Dedifferentiated amniotic fluid mesenchymal stem cell (primary cell): Measurements from ENCODE around the gene BMAL1.

Experiments used
- DNase-seq: peaks from one replicate; pipeline ENCODE4 v3.0.0-alpha.2; 2016; ENCODE audit errors: extremely low spot score

BMAL1 gene

DNA sequence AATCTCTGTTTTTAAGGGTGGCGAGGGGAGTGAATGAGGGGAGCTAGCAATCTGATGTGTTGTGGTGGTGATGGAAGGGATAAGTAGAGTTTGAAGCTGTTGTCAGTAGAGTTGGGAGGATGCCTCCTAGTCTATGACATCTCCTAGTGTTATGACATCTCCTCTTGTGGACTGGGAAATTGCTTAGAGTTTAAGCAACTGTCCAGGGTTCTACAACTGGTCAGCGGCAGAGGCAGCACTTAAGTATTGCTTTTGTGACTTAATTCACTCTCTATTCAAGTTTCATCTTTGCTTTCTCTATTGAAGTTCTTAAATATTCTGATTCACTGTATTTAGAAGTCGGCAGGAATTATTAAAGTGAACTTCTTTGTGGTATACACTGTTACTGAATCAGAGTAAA is 13.8 kb downstream of the BMAL1 start:
- no peak for DNase-seq

DNA sequence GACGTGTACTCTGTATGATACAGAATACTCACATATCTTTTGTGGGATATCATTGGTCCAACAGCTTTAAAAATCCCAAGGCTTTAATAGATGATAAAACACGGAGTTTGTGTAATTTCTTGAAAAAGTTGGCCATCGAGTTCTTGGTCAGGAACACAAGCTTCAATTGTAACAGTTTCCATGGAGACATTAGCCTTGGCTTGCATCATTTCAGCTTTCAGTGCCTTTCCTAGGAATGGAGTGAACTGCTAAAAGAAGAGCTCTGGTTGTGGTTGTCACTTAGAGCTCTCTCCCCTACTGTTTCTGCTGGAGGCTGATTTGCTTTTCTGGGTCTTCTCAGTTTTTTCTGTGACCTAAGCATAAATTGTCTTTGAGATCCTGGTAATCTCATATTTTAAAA is 14.2 kb downstream of the BMAL1 start:
- DNase-seq, result peak; percentile 27

DNA sequence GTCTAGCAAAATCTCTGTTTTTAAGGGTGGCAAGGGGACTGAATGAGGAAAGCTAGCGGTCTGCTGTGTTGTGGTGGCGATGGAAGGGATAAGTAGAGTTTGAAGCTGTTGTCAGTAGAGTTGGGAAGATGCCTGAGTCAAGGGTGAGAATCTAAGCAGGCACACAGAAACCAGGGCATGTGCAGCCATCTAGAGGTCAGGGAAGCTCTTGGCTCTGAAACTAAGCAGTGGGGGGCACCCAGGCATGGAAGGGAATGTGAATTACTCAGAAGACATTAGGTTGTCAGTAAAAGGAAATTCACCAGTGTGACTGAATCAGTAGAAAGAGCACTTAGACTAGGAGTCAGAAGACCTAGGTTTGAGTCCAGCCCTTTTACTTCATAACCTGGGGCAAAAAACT is 15.4 kb downstream of the BMAL1 start:
- DNase-seq, result no peak

DNA sequence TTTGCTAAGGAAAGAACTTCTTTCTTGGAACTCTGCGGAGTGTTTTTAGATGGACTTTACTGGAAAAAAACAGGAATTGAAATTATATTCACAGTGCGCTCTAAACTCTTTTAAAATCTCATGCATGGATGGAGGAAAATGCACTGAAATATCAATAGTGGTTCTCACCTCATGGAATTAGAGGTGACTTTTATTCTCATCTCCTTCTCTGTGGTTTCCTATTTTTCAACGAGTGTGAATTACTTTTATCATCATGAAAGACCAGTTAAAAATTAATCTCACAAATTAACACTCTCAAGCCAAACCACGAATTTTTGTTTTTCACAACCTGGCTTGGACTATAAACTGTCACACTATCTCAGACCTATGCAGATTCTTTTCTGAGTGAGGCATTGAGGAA is 16.6 kb downstream of the BMAL1 start:
- DNase-seq, result no peak

DNA sequence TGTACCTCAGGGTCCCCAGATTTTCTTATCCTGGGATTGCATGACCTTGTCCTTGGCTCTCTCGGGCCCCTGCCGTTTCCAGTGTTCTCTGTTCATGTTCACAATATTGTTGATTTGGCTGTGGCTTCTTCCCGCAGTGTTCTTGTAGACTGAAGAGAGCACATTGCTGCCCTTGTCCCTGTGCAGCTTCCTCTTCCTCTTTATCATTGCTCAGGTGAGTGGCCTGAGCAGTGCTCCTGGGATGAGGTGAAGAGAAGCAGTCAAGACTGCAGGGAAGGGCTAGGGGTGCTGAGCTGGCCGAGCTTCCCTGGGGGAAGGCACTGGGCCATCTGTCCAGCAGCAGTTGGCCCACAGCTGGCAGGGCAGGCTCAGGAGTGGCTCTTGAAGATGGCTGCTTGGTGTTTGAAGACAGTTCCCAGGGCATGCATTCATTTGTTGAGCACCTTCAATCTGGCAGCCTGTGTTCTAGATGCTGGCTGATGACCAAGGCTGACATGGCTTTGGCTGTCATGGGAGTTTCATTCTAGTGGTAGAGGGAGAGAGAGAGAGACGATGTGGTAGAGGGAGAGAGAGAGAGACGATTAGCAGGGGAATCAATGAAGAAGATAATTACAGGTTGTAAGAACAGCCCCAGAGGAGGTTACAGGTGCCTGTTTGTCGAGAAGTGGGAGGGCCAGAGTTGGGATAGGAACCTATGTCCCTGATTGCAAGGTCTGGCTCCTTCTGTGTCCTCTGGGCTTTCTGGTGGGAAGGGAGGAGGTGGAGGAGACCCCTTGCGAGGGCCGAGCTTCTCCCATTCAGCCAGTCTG is 17.4 kb downstream of the BMAL1 start:
- no peak for DNase-seq

DNA sequence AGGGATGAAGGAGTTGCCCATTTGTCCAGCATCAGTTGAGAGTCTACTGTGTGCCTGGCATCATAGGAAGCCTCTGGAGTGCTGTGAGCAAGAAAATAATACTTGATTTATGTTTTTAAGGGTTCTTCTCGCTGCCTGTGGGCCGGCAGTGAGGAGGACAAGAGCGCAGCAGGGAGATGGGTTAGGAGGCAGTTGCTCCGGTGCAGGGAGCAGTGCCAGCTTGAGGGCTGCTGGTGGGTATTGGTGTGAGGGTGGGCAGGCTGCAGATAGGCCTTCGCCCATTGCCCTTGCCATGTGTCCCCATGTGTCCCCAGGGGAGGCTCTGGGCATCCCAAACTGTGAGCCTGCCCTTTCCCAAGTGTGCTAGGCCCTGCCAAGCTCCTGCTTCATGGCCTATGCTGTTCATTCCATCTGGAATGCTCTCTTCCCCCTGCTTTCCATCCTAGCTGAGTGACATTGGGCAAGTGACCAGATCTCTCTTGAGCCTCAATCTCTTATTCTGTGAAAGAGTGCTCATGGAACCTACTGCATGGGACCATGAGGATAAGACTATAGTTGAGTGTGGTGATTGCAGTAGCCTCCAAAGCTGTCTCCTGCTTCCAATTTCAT is 19.8 kb downstream of the BMAL1 start:
- no peak for DNase-seq

DNA sequence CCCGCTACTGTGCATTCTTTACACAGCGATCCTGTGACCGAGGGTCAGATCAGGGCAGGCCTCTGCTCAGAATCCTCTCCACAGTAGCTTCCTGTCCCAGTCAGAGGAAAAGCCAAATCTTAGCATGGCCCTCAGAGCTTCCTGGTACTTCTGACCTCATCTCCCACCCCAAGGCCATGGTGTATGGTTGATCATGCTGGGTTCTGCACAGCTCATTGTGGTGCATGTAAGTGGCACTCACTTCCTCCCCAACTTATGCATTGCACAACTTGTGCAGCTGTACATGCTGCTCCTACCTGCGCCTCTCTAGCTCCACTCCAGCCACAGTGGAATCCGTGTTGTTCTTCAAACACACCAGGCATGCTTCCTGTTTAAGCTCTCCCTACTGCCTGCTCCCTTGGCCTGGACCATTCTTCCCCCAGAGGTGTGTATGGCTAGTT is 20.3 kb downstream of the BMAL1 start:
- no peak for DNase-seq

DNA sequence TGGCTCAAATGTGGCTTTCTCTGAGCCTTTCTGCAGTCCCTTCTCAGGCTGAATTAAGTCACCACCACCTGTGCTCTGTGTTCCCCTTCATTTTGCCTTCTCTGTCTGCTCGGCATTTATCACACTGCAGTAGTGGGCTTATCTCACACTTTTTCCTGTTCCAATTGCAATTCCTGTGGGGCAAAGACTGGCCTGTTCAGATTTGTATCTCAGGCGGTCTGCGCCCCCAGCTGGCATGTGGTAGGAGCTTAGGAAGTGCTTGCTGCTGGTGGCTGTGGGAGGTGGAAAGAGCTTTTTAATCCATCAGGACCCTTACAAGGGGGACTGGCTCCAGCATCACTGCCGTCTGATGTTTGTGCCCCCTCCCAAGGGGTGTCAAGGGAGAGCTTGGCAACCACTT is 21.2 kb downstream of the BMAL1 start:
- DNase-seq, result no peak

DNA sequence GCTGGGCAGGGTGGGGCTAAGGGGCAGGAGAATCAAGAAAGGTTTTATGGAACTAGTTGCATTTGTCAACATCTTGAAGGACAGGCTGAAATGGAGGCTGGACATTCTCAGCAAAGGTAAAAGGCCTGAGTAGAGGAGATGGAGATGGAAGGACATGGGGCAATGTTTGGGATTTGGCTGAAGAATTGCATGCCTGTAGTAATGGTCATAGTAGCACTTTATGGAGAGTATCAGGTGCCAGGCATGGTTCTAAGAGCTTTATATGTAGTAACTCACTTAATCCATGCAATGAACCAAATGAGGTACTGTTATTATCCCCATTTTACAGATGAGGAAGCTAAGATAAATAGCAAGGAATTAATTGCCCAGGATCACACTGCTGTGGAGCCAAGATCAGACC is 23.9 kb downstream of the BMAL1 start:
- no peak for DNase-seq

DNA sequence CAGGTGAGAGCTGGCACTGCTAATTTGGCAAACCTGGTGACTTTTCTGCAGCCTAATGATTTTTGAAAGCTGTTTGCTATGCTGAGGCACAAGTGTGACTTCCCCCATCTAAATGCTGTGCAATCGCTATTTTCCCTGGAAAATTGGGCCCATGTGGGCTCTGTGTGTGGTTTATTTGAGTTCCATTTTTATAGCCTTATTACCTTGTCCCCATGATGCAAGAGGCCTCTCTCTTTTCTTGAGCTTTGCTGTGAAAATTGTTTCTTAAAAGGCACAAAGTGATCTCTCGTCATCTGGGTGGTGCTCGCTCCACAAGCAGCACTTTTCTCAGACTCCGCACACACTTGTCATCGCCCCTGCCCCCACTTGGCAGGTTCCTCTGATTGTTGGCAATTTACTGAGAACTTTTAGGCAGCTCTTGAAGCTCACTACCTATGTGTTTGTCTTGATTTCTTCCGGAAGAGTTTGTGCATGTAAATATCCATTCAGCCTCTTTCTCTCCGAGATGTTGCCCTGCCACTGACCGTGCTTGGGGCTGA is 24.9 kb downstream of the BMAL1 start:
- no peak for DNase-seq

DNA sequence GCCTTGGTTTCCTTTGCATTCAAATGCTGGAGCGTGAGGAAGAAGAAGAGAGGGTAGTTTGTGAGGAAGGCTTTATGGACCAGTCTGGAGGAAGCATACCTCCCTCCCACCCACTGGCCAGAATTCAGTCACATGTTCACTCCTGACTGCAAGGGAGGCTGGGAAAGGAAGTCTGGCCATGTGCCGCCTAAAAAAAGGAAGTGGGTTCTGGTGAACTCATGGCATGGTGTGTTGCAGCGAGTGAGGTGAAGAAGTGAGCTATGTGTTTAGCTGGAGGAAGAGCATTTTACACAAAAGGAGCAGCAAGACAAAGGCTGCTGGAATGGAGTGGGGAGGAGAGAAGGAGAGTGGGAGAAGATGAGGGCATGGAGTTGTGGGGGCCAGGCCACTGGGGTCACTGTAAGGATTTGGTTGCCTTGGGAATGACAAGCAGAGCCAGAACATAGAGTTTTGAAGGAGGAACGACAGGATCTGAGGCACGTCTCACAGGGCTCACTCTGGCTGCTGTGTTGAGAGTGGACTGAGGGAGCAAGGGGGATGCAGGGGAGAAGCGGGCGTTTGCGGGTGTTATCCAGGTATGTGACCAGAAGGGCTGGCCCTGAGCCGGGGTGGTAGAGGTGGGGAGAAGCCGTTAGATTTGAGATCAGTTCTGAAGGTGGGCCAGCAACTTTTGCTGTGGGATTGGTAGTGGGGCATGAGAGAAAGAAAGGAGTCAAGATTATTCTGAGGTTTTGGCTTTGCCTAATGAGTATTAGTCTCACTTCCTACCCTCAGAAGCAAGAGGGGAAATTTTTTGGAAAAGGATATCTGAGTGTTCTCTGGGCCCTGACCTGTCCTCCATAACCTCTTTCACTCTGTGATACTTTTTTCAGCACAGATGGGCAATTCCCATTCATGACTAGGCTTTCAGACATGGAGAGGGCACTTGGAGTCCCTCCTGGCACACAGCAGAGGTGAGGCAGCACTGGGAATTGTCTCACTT is 26.4 kb downstream of the BMAL1 start:
- DNase-seq, result no peak

DNA sequence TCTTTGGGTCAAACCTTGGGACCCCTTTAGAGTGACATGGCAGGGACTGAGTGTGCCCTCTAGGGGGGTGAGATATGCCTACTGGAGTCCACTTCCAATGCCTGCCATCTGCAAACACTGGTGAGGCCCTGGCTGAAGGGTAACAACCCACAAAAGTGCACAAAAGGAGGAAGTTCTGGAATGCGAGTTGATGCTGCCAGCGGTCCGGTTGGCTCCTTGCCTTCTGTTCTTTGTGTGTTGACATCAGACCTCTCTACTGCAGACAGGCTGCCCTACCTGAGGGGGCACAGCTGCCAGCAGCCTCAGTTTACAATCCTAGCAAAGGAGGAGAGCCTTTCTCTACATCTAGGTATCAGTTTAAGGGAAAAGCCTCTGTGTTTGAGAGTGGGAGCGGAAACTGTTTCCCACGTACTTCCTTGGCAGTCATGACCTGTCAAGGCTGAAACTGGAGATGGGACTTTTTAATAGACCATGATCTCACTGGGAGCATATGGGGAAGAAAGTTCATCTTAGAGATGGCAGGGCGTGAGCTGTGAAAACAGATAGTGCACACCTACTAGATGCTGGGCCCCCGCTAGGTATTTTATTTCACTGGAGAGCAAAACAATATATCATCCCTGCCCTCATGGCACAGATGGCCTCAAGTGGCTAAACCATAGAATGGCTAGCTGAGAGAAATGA is 27.2 kb downstream of the BMAL1 start:
- no peak for DNase-seq

DNA sequence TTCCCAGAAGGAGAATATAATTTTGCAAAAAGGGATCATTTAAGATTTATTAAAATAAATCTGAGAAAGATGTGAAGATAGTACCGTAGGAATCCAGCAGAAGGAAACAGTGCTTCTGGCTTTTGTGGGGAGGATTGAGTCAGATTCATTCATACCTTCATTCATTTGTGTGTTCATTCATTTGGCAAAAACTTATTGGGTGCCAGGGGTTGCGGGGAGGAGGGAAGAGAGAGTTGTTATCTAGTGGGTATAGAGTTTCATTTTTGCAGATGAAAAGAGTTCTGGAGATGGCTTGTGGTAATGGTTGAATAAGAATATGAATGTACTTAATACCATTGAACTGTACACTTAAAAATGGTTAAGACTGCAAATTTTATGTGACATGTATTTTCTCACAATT is 31.1 kb downstream of the BMAL1 start:
- DNase-seq, result no peak

DNA sequence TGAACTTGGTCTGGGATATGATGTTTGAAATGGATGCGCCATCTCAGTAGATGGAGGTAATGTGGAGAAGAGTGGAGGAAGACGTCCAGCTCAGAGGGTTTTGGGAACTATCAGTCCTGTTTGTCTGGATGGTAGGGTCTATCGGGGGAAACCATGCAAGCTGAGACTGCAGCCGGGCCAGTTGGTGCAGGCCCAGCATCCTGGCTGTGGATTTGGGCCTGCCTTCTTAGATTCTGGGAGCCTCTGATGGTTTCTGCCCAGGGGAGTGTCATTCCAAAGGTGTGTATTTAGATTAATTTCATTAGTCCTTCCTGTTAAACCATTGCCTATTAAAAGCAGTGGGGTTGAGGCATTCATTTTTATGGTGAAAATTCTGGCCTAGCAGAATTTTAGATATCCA is 31.6 kb downstream of the BMAL1 start:
- no peak for DNase-seq

DNA sequence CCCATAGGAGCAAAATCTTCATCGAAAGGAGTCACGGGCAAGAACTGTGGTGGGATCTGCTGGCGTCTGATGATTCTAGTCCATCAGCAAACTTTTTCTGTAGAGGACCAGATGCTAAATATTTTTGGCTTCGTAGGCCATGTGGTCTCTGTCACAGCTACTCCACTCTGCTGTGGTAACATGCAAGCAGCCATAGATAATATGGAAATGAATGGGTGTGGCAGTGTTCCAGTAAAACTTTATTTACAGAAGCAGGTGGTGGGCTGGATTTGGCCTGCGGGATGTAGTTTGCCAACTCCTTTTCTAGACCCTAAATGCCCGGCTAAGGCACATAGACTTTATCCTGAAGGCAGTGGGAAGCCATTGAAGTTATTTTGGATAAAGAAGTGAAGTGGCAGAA is 32.9 kb downstream of the BMAL1 start:
- no peak for DNase-seq

DNA sequence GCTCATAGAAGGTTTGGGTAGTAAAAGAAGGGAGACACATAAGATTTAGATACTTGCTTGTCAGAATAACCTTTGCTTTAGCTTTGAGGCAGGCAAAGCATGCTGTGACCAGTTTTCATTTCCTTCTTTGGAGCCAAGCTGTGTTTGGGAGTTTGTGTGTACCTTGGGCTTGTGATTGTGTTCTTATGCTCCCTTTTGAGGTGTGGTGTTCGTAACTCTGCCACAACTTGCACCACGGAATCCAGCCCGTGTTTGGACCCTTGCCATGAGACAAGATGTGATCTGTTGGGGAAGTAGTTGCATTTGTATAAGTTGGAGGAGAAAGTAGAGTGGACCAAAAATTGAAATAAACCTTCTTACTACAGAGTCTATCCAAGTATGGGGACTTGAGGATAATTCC is 34.0 kb downstream of the BMAL1 start:
- DNase-seq, result no peak

DNA sequence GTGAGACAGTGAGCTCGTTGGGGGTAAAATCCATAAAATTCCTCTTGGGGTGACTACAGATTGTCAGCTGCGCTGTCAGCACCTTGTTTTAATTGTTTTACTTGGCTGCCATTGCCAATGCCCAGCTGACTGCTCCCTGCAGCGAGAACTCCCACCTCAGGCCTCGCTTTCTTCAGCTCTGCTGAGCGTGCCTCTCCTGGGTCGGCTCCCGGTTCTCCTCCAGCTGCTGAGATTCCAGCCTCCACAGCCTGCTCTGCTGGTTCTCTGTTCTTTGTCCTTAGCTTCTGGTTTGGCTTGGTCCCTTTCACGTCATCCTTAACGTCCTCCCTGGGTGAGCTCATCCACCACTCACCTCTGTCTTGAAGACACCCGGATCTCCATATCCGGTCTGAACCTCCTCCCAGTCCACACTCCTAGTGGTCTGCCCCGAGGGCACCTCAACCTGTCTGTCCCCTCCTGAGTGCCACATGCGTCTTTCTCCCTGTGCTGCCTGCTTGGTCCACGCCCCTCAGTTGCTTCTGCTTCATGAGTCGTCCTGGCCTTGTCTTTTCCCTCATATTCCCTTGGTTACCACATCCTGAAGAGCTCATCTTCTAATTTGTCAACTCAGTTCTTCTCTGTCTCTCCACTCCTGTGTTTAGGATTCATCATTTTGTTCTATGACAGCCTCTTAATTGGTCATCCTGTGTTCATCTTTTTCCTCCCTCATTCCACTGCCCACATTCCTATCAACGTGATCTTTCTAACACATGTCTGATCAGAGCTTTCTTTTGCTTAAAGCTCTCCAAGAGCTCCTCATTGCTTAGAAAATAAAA is 35.6 kb downstream of the BMAL1 start:
- DNase-seq, result no peak

DNA sequence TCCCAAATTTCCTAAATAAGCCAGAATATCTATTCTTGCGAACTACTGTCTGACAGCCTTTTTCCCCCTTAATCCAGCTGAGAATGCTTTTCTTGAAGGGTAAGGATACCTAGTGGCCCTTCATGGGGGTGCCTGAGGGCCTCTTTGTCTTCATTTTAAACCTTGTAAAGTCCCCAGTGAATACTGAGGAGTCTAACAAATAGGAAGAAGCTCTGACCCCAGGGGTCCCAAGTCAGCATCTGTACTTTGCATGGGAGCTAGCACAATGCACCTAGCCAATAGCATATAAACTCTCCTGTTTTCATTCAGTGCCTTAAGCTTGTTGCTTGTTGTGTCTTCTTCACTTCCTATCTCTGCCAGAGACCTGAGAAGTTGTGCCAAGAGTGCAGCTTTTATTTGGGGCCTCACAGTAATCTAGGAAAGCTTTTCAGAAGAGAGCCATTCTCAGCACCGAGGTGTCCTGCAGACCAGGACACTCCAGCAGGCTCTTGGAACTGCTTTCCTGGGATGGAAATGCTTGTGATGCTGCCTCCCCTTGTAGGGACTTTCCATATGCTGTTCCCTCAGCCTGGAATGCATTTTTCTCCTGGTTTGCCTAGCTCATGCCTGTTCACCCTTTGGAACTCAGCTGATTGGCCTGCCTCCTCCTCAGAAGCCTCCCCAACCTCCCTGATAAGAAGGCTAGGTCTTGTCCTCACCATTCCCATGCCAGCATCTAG is 37.2 kb downstream of the BMAL1 start:
- DNase-seq, result no peak

DNA sequence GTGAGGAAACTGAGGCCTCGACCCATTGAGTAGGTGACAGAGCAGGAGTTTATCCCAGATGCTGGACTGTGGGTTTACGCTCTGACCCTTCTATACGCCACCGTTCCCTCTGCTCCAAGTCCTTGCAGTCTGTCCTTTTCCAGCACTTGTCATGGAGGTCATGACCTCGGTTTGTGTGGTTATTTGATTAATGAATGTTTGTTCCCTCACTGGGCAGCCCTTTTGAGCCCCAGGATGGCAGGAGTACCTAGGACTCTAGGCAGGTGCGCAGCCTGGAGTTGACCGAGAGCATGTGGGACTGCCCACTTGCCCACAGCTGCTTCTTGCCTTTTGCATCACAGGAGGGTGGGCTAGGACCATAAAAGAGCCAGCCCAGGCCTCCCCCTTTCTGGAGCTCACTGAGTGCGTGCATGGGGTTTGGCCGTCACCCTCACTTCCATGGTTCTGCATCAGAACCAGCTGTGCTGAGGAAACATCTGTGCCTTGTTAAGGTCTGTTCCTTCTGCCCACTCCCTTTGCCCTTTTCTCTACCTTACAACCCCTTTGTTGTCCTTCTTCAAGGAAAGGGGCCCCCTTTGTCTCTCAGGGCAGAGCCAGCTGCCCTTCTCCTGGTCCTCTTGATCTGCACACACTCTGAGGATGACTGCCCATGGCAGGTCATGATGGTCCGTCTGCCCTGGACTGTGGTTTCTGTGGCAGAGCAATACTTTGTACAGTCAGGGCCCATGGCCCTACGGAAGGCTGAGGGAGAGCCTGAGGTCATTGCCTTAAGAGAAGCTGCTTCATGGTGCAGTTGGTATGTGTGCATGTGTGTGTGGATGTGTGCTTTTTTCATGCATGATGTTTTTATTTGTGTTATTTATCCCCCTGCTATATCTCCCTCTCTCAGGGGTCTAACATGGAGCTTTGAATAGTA is 38.2 kb downstream of the BMAL1 start:
- DNase-seq, result no peak
